ENCODE measurements around the gene TTI1. TPM values are rescaled to one million over a fixed set of nuclear protein-coding genes. Genes with fewer than 3 reads are reported as not detected.

TTI1 gene
- polyA plus RNA-seq (2013, experiment 1 of 2) = 24.7 TPM
- 25.3 TPM for polyA plus RNA-seq (2013, experiment 2 of 2)

GRCh38 chr20:38033330-38034107 is at the start of gene TTI1, which contains the start of gene RPRD1B:
TSS of gene TTI1 (minus strand) at chr20:38033456. CDS start at chr20:38013816, 19,640 bp downstream.
TSS of gene RPRD1B (plus strand) at chr20:38033746. CDS start at chr20:38033948, 202 bp downstream.
- Histone ChIP-seq H4K8ac (ENCODE audit: low read depth, low read length) (no peak within 1 kb of the TSS), H3K4me3 (ENCODE audit: low read length) (peak within 1 kb of the TSS; percentile 89), H3K23ac (ENCODE audit: low read length) (peak within 1 kb of the TSS; percentile 59), H3K27ac (ENCODE audit: low read depth, low read length) (peak within 1 kb of the TSS; percentile 71), H3K56ac (ENCODE audit: low read length) (peak within 1 kb of the TSS; percentile 99), H3K4me1 (ENCODE audit: control insufficient read depth, low read depth, low read length) (peaks cover 13% of the 10 kb centered on the region), H3K27me3 (ENCODE audit: insufficient read depth, low read length, poor library complexity) (no peaks in the 10 kb centered on the region), H3K18ac (ENCODE audit: low read length) (no peak within 1 kb of the TSS), H3K79me2 (ENCODE audit: control insufficient read depth, insufficient read depth, low read length) (peaks cover 57% of the 10 kb centered on the region), H2BK5ac (ENCODE audit: low read length) (peak within 1 kb of the TSS; percentile 86), H2AK5ac (ENCODE audit: low read length) (peak within 1 kb of the TSS; percentile 75), H3K4me2 (ENCODE audit: low read length) (peak within 1 kb of the TSS; percentile 88), H2BK15ac (replicated peaks; ENCODE audit: low read depth) (no peak within 1 kb of the TSS), H3K36me3 (ENCODE audit: control insufficient read depth, insufficient read depth, low read length) (peaks cover 1% of the 10 kb centered on the region), H3K9ac (ENCODE audit: low read length) (peak within 1 kb of the TSS; percentile 96), H3K4ac (ENCODE audit: low read depth, low read length) (peak within 1 kb of the TSS; percentile 88), H4K5ac (ENCODE audit: low read length) (peak within 1 kb of the TSS; percentile 61), H3K79me1 (ENCODE audit: low read length) (peaks cover 34% of the 10 kb centered on the region), H2BK120ac (ENCODE audit: low read depth, low read length) (no peak within 1 kb of the TSS)
- WGBS (ENCODE audit: extremely low coverage, insufficient coverage, low lambda C conversion rate) = no CpG with 5 or more reads among the region's 69 CpGs
- DNase-seq = peak; percentile 96

DNA sequence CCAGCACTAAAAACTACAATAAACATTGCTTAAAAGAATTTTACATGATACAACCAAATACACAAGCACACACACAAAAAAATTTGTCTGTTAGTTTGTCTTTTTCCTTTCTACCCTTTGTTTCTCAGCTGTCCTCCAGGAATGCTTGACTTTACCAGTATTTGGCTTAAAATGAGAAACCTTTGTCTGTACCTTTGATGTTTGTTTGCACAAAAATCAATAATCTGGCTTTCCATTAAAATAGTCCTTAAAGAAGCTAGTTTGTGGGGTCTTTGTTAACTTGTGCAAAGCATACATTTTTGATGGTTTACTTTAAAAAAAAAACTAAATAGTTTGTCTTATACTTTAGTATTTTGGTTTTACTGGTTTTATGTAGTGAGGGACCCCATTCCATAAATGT is 49.6 kb upstream of the TTI1 start:
- Histone ChIP-seq H3K4me2 (ENCODE audit: low read length) (no peak overlapping the region), H3K36me3 (ENCODE audit: control insufficient read depth, insufficient read depth, low read length) (peaks cover 5% of the 10 kb centered on the region), H3K27ac (ENCODE audit: low read depth, low read length) (no peak overlapping the region)

DNA sequence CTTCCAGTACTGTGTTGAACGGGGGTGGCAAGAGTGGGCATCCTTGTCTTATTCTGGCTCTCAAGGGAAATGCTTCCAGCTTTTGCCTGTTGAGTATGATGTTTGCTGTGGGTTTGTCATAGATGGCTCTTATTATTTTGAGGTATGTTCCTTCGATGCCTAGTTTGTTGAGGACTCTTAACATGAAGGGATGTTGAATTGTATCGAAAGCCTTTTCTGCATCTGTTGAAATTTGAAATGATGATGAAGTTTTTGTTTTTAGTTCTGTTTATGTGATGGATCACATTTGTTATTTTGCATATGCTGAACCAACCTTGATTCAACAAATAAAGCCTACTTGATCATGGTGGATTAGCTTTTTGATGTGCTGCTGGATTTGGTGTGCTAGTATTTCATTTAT is 48.3 kb upstream of the TTI1 start:
- no peak overlapping the region for H3K4me2 ChIP-seq (ENCODE audit: low read length)
- H2BK120ac ChIP-seq (ENCODE audit: low read depth, low read length) = no peak overlapping the region
- H4K8ac ChIP-seq (ENCODE audit: low read depth, low read length) = no peak overlapping the region
- peaks cover 11% of the 10 kb centered on the region for H3K79me1 ChIP-seq (ENCODE audit: low read length)
- no peak overlapping the region for H4K5ac ChIP-seq (ENCODE audit: low read length)
- H3K4me3 ChIP-seq (ENCODE audit: low read length) = no peak overlapping the region
- H3K18ac ChIP-seq (ENCODE audit: low read length) = no peak overlapping the region
- WGBS (ENCODE audit: extremely low coverage, insufficient coverage, low lambda C conversion rate) = no CpG with 5 or more reads among the region's 3 CpGs
- no peak overlapping the region for H2BK15ac ChIP-seq (replicated peaks; ENCODE audit: low read depth)
- H3K4me1 ChIP-seq (ENCODE audit: control insufficient read depth, low read depth, low read length) = no peaks in the 10 kb centered on the region
- H3K56ac ChIP-seq (ENCODE audit: low read length) = no peak overlapping the region
- DNase-seq = no peak
- H3K27ac ChIP-seq (ENCODE audit: low read depth, low read length) = no peak overlapping the region
- peaks cover 4% of the 10 kb centered on the region for H3K79me2 ChIP-seq (ENCODE audit: control insufficient read depth, insufficient read depth, low read length)
- no peak overlapping the region for H3K23ac ChIP-seq (ENCODE audit: low read length)
- no peak overlapping the region for H3K4ac ChIP-seq (ENCODE audit: low read depth, low read length)
- no peak overlapping the region for H2AK5ac ChIP-seq (ENCODE audit: low read length)
- H3K9ac ChIP-seq (ENCODE audit: low read length) = no peak overlapping the region
- H3K36me3 ChIP-seq (ENCODE audit: control insufficient read depth, insufficient read depth, low read length) = peaks cover 3% of the 10 kb centered on the region
- H3K27me3 ChIP-seq (ENCODE audit: insufficient read depth, low read length, poor library complexity) = no peaks in the 10 kb centered on the region
- H2BK5ac ChIP-seq (ENCODE audit: low read length) = no peak overlapping the region

More for the DNA sequence above, 49.6 kb upstream of the TTI1 start:
- Histone ChIP-seq H3K79me1 (ENCODE audit: low read length) (peaks cover 11% of the 10 kb centered on the region), H3K9ac (ENCODE audit: low read length) (no peak overlapping the region), H3K56ac (ENCODE audit: low read length) (no peak overlapping the region), H2BK5ac (ENCODE audit: low read length) (no peak overlapping the region), H3K4ac (ENCODE audit: low read depth, low read length) (no peak overlapping the region), H3K4me1 (ENCODE audit: control insufficient read depth, low read depth, low read length) (no peaks in the 10 kb centered on the region), H2BK15ac (replicated peaks; ENCODE audit: low read depth) (no peak overlapping the region), H3K79me2 (ENCODE audit: control insufficient read depth, insufficient read depth, low read length) (peaks cover 4% of the 10 kb centered on the region), H3K23ac (ENCODE audit: low read length) (no peak overlapping the region), H4K8ac (ENCODE audit: low read depth, low read length) (no peak overlapping the region), H3K18ac (ENCODE audit: low read length) (no peak overlapping the region), H4K5ac (ENCODE audit: low read length) (no peak overlapping the region), H2AK5ac (ENCODE audit: low read length) (no peak overlapping the region), H2BK120ac (ENCODE audit: low read depth, low read length) (no peak overlapping the region), H3K4me3 (ENCODE audit: low read length) (no peak overlapping the region), H3K27me3 (ENCODE audit: insufficient read depth, low read length, poor library complexity) (no peaks in the 10 kb centered on the region)
- DNase-seq = no peak

GRCh38 chr20:38079353-38079752 is 46.1 kb upstream of the TTI1 start:
- no peak overlapping the region for H3K56ac ChIP-seq (ENCODE audit: low read length)
- H3K79me2 ChIP-seq (ENCODE audit: control insufficient read depth, insufficient read depth, low read length) = peaks cover 4% of the 10 kb centered on the region
- no peak overlapping the region for H3K18ac ChIP-seq (ENCODE audit: low read length)
- H3K4me3 ChIP-seq (ENCODE audit: low read length) = no peak overlapping the region
- H3K4ac ChIP-seq (ENCODE audit: low read depth, low read length) = no peak overlapping the region
- H2BK5ac ChIP-seq (ENCODE audit: low read length) = no peak overlapping the region
- no peak overlapping the region for H3K4me2 ChIP-seq (ENCODE audit: low read length)
- no peak overlapping the region for H2BK15ac ChIP-seq (replicated peaks; ENCODE audit: low read depth)
- H3K27ac ChIP-seq (ENCODE audit: low read depth, low read length) = no peak overlapping the region
- no peak overlapping the region for H3K23ac ChIP-seq (ENCODE audit: low read length)
- peaks cover 2% of the 10 kb centered on the region for H3K4me1 ChIP-seq (ENCODE audit: control insufficient read depth, low read depth, low read length)
- H4K5ac ChIP-seq (ENCODE audit: low read length) = no peak overlapping the region
- WGBS (ENCODE audit: extremely low coverage, insufficient coverage, low lambda C conversion rate) = no CpG with 5 or more reads among the region's 3 CpGs
- H3K36me3 ChIP-seq (ENCODE audit: control insufficient read depth, insufficient read depth, low read length) = peaks cover 2% of the 10 kb centered on the region
- H2AK5ac ChIP-seq (ENCODE audit: low read length) = no peak overlapping the region
- H2BK120ac ChIP-seq (ENCODE audit: low read depth, low read length) = no peak overlapping the region
- no peak for DNase-seq
- H4K8ac ChIP-seq (ENCODE audit: low read depth, low read length) = no peak overlapping the region
- H3K79me1 ChIP-seq (ENCODE audit: low read length) = peaks cover 10% of the 10 kb centered on the region
- no peaks in the 10 kb centered on the region for H3K27me3 ChIP-seq (ENCODE audit: insufficient read depth, low read length, poor library complexity)
- no peak overlapping the region for H3K9ac ChIP-seq (ENCODE audit: low read length)

DNA sequence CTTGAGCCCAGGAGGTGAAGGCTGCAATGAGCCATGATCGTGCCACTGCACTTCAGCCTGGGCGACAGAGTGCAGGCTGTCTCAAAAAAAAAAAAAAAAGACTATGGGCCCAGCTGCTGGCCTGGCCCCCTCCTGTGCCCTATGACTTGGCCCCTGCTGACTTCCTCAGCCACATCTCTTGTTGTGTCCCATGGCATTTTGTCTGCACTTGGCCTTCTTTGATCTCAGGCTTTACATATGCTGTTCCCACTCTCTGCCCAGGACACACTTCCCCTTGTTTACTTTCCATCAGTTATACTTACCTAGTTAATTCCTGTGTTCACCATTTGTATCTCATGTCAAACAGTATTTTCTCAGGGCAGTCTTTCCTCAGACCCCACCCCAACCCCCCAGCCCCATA is 44.8 kb upstream of the TTI1 start:
- Histone ChIP-seq H3K27me3 (ENCODE audit: insufficient read depth, low read length, poor library complexity) (no peaks in the 10 kb centered on the region), H3K56ac (ENCODE audit: low read length) (no peak overlapping the region), H2AK5ac (ENCODE audit: low read length) (no peak overlapping the region), H3K36me3 (ENCODE audit: control insufficient read depth, insufficient read depth, low read length) (no peaks in the 10 kb centered on the region), H3K4me1 (ENCODE audit: control insufficient read depth, low read depth, low read length) (peaks cover 2% of the 10 kb centered on the region), H3K23ac (ENCODE audit: low read length) (no peak overlapping the region), H4K5ac (ENCODE audit: low read length) (no peak overlapping the region), H2BK120ac (ENCODE audit: low read depth, low read length) (no peak overlapping the region), H2BK15ac (replicated peaks; ENCODE audit: low read depth) (no peak overlapping the region), H2BK5ac (ENCODE audit: low read length) (no peak overlapping the region), H3K18ac (ENCODE audit: low read length) (no peak overlapping the region), H4K8ac (ENCODE audit: low read depth, low read length) (no peak overlapping the region), H3K27ac (ENCODE audit: low read depth, low read length) (no peak overlapping the region), H3K79me2 (ENCODE audit: control insufficient read depth, insufficient read depth, low read length) (peaks cover 4% of the 10 kb centered on the region), H3K9ac (ENCODE audit: low read length) (no peak overlapping the region), H3K4ac (ENCODE audit: low read depth, low read length) (no peak overlapping the region), H3K4me3 (ENCODE audit: low read length) (no peak overlapping the region), H3K4me2 (ENCODE audit: low read length) (no peak overlapping the region), H3K79me1 (ENCODE audit: low read length) (peaks cover 8% of the 10 kb centered on the region)
- no peak for DNase-seq
- WGBS (ENCODE audit: extremely low coverage, insufficient coverage, low lambda C conversion rate) = no CpG with 5 or more reads among the region's 2 CpGs

DNA sequence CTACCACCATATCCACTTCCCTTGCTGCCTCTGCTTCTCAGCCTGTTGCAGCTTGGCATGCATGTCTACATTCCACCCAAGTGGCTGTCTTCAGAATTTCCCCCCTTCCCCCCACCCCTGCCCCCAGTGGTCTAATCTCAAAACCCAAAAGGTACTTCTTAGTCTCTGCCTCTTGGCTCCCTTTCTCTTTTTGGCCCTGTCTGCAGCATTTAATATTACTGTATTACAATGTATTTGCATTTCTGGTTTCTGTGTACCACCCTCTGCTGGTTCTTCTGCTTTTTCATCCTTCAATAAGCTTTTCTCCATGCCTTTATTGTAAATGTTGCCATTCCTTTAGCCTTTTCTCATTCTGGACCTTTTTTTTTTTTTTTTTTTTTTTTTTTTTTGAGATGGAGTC is 43.3 kb upstream of the TTI1 start:
- Histone ChIP-seq H2AK5ac (ENCODE audit: low read length) (no peak overlapping the region), H3K4me2 (ENCODE audit: low read length) (no peak overlapping the region), H4K8ac (ENCODE audit: low read depth, low read length) (no peak overlapping the region), H3K27me3 (ENCODE audit: insufficient read depth, low read length, poor library complexity) (no peaks in the 10 kb centered on the region), H2BK120ac (ENCODE audit: low read depth, low read length) (no peak overlapping the region), H3K23ac (ENCODE audit: low read length) (no peak overlapping the region), H3K18ac (ENCODE audit: low read length) (no peak overlapping the region), H2BK5ac (ENCODE audit: low read length) (no peak overlapping the region), H2BK15ac (replicated peaks; ENCODE audit: low read depth) (no peak overlapping the region), H3K56ac (ENCODE audit: low read length) (no peak overlapping the region), H3K36me3 (ENCODE audit: control insufficient read depth, insufficient read depth, low read length) (no peaks in the 10 kb centered on the region), H3K4ac (ENCODE audit: low read depth, low read length) (no peak overlapping the region), H3K79me1 (ENCODE audit: low read length) (peaks cover 8% of the 10 kb centered on the region), H3K4me1 (ENCODE audit: control insufficient read depth, low read depth, low read length) (peaks cover 2% of the 10 kb centered on the region), H3K79me2 (ENCODE audit: control insufficient read depth, insufficient read depth, low read length) (peaks cover 4% of the 10 kb centered on the region), H3K27ac (ENCODE audit: low read depth, low read length) (no peak overlapping the region), H3K9ac (ENCODE audit: low read length) (no peak overlapping the region), H4K5ac (ENCODE audit: low read length) (no peak overlapping the region), H3K4me3 (ENCODE audit: low read length) (no peak overlapping the region)
- DNase-seq = peak; percentile 35
